ENCODE results near the gene RBKS.
A peak's percentile ranks its signal among the peaks of the same experiment; 100 is the strongest.

RBKS gene

GRCh38 chr2:27890146-27890923 is at the start of gene RBKS, which contains the start of gene BABAM2:
RBKS (minus strand) TSS chr2:27890387; CDS start chr2:27890345, 42 bp downstream.
BABAM2 (plus strand) TSS chr2:27890729; CDS start chr2:27894557, 3,828 bp downstream.
- Histone ChIP-seq H3K79me2 (ENCODE audit: insufficient read depth, low read depth) (peaks cover 15% of the 10 kb centered on the region; the same call in 1 of the 2 replicates), H3K27ac (peak within 1 kb of the TSS; percentile 99), H3K9ac (peak within 1 kb of the TSS; percentile 94), H3K27me3 (ENCODE audit: insufficient read depth, low read depth) (no peaks in the 10 kb centered on the region), H3K4me2 (peak within 1 kb of the TSS; percentile 90), H4K20me1 (ENCODE audit: insufficient read depth) (no peaks in the 10 kb centered on the region), H3K4me3 (IDR thresholded peaks at IDR 0.05; ENCODE audit: insufficient read depth, low read depth, low read length) (peak within 1 kb of the TSS; percentile 93), H2AFZ (ENCODE audit: low read depth) (peak within 1 kb of the TSS; percentile 95), H3K4me1 (ENCODE audit: low read depth, poor library complexity, severe bottlenecking) (peaks cover 12% of the 10 kb centered on the region), H3K36me3 (ENCODE audit: insufficient read depth) (no peaks in the 10 kb centered on the region)
- no peak for TF ChIP-seq CTCF (conservative IDR thresholded peaks at IDR 0.05; ENCODE audit: low read depth, low read length)

GRCh38 chr2:27935026-27935425 is 44.8 kb upstream of the RBKS start:
- Histone ChIP-seq H3K4me2 (no peak overlapping the region), H3K27me3 (ENCODE audit: insufficient read depth, low read depth) (no peaks in the 10 kb centered on the region), H3K9ac (no peak overlapping the region), H3K27ac (no peak overlapping the region), H2AFZ (ENCODE audit: low read depth) (no peak overlapping the region), H4K20me1 (ENCODE audit: insufficient read depth) (no peaks in the 10 kb centered on the region), H3K79me2 (ENCODE audit: insufficient read depth, low read depth) (no peaks in the 10 kb centered on the region), H3K4me1 (ENCODE audit: low read depth, poor library complexity, severe bottlenecking) (no peaks in the 10 kb centered on the region), H3K4me3 (IDR thresholded peaks at IDR 0.05; ENCODE audit: insufficient read depth, low read depth, low read length) (no peak overlapping the region), H3K36me3 (ENCODE audit: insufficient read depth) (no peaks in the 10 kb centered on the region)
- no peak for TF ChIP-seq CTCF (conservative IDR thresholded peaks at IDR 0.05; ENCODE audit: low read depth, low read length)

GRCh38 chr2:27932396-27932795 is 42.2 kb upstream of the RBKS start:
- Histone ChIP-seq H3K27ac (no peak overlapping the region), H3K4me2 (no peak overlapping the region)
- TF ChIP-seq CTCF (conservative IDR thresholded peaks at IDR 0.05; ENCODE audit: low read depth, low read length), result no peak

GRCh38 chr2:27931361-27931950 is 41.3 kb upstream of the RBKS start:
- no peaks in the 10 kb centered on the region for H3K27me3 ChIP-seq (ENCODE audit: insufficient read depth, low read depth)
- no peak for TF ChIP-seq CTCF (conservative IDR thresholded peaks at IDR 0.05; ENCODE audit: low read depth, low read length)
- H3K4me2 ChIP-seq, result no peak overlapping the region
- H2AFZ ChIP-seq (ENCODE audit: low read depth), result no peak overlapping the region
- H3K9ac ChIP-seq, result no peak overlapping the region
- no peaks in the 10 kb centered on the region for H3K79me2 ChIP-seq (ENCODE audit: insufficient read depth, low read depth)
- H3K36me3 ChIP-seq (ENCODE audit: insufficient read depth), result no peaks in the 10 kb centered on the region
- H3K4me1 ChIP-seq (ENCODE audit: low read depth, poor library complexity, severe bottlenecking), result no peaks in the 10 kb centered on the region
- H3K4me3 ChIP-seq (IDR thresholded peaks at IDR 0.05; ENCODE audit: insufficient read depth, low read depth, low read length), result no peak overlapping the region
- H3K27ac ChIP-seq, result no peak overlapping the region
- no peaks in the 10 kb centered on the region for H4K20me1 ChIP-seq (ENCODE audit: insufficient read depth)

More at GRCh38 chr2:27932396-27932795, 42.2 kb upstream of the RBKS start:
- no peaks in the 10 kb centered on the region for H3K79me2 ChIP-seq (ENCODE audit: insufficient read depth, low read depth)
- H4K20me1 ChIP-seq (ENCODE audit: insufficient read depth), result no peaks in the 10 kb centered on the region
- no peaks in the 10 kb centered on the region for H3K27me3 ChIP-seq (ENCODE audit: insufficient read depth, low read depth)
- H3K4me3 ChIP-seq (IDR thresholded peaks at IDR 0.05; ENCODE audit: insufficient read depth, low read depth, low read length), result no peak overlapping the region
- H3K36me3 ChIP-seq (ENCODE audit: insufficient read depth), result no peaks in the 10 kb centered on the region
- H2AFZ ChIP-seq (ENCODE audit: low read depth), result no peak overlapping the region
- H3K9ac ChIP-seq, result no peak overlapping the region
- H3K4me1 ChIP-seq (ENCODE audit: low read depth, poor library complexity, severe bottlenecking), result no peaks in the 10 kb centered on the region
